Testis (tissue), 3 donors: ENCODE data around the gene BTBD17. TPM values are rescaled to one million over a fixed set of nuclear protein-coding genes. Genes with fewer than 3 reads are reported as not detected.

Experiments used
- DNase-seq: peaks from one replicate; pipeline ENCODE4 v3.0.0-alpha.2; 2019
- H3K27ac ChIP-seq, 2 donors: fragments of 200-600 bp; sonication (generic); one replicate each; pipeline ENCODE4 v1.5.1; 2019
- H3K27me3 ChIP-seq: fragments of 200-600 bp; sonication (generic); one replicate; pipeline ENCODE4 v1.5.1; 2019
- H3K36me3 ChIP-seq: fragments of 200-600 bp; sonication (generic); one replicate; pipeline ENCODE4 v1.5.1; 2017; ENCODE audit warnings: low read depth; ENCODE audit errors: missing control alignments
- H3K4me1 ChIP-seq: fragments of 200-600 bp; sonication (generic); one replicate; pipeline ENCODE4 v1.5.1; 2019
- H3K4me3 ChIP-seq, 2 donors: fragments of 200-600 bp; sonication (generic); one replicate each; pipeline ENCODE4 v1.5.1; 2017 to 2019
- H3K9me3 ChIP-seq: fragments of 200-600 bp; sonication (generic); one replicate; pipeline ENCODE4 v1.5.1; 2017
- POLR2A ChIP-seq: fragments of 450-650 bp; IDR thresholded peaks from one replicate; pipeline ENCODE4 v1.6.1; 2017; ENCODE audit warnings: antibody characterized with exemption, mild to moderate bottlenecking, moderate library complexity
- WGBS, 2 donors: methylation state at CpG; one replicate each; pipeline ENCODE4 v1.1.5; 2018; 5-methylcytosine and 5-hydroxymethylcytosine counted together
- intact Hi-C: fragments of 100-400 bp; cut with DNase I; formaldehyde crosslinking; loops from one replicate; pipeline ENCODE4 v1.15.1; 2023; ENCODE audit warnings: low total_unique reads
- polyA plus RNA-seq: library from polyadenylated mRNA; stranded (reverse); fragments of 350-450 nt; fragmentation: Illumina TruSeq; extraction: RNeasy Lipid Tissue Mini Kit (QIAGEN cat#74804); gene quantifications from one replicate; pipeline ENCODE4 v1.2.3, GENCODE V29; 2014; ENCODE audit warnings: low read depth, low replicate concordance; ENCODE audit not compliant: insufficient read depth
- total RNA-seq, 2 donors: library from RNA; depleted of rRNA; stranded (reverse); fragments of >200 nt; gene quantifications; one replicate each; pipeline ENCODE4 v1.2.3, GENCODE V29; 2016
- TF ChIP-seq, protein P1 (sequence below), 3 experiments: fragments of 450-650 bp in 2 of 3; fragments of 200-600 bp in 1 of 3; sonication (generic) in 1 of 3; IDR thresholded peaks; one replicate each; pipeline ENCODE4 v1.5.1; 2016 to 2019; ENCODE audit warnings: antibody characterized with exemption in 3 of 3, mild to moderate bottlenecking in 2 of 3, moderate library complexity in 1 of 3

BTBD17 gene
- total and polyA plus RNA-seq, 3 donors from 2014 or later = 0.79 to 1.2 TPM; not detected in 1

DNA sequence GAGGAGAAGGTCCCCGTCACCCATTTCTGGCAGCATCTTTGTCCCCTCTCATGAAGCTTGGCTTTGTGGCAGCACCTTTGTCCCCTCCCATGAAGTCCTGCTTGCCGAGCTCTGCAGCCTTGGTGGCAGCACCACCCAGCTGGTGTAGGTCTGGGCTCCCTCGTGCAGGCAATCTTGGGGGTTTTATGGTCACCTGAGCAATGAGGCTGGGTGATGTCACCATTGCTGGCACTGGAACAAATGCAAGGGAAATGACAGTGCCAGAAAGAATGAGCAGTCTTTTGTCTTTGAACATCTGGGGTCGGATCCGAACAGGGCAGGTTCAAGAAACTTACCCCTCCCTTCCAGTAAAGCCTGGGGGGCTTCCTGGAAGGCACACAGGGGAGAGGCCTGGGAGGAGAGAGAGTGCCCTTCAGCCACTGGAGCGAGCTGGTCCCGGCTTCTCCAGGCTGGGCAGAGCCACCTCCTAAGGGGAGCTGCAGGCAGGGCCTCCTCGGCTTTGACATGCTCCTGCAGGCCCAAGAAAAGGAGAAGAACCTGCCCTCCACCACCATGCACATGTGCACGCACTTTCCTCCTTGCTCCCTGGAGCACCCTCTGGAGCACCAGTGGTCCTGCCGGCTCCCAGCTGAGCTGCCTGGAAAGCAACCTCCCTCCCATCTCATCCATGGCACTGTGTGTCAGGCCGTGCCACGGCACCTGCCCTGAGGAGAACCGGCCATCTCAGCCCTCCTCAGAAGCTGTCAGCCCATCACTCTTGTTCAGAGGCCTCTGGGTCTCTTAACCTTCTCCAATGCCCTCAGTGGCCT, 16.0 kb downstream of the BTBD17 start:
- no peaks in the 10 kb centered on the region for H3K36me3 ChIP-seq
- TF ChIP-seq, protein P1, sequence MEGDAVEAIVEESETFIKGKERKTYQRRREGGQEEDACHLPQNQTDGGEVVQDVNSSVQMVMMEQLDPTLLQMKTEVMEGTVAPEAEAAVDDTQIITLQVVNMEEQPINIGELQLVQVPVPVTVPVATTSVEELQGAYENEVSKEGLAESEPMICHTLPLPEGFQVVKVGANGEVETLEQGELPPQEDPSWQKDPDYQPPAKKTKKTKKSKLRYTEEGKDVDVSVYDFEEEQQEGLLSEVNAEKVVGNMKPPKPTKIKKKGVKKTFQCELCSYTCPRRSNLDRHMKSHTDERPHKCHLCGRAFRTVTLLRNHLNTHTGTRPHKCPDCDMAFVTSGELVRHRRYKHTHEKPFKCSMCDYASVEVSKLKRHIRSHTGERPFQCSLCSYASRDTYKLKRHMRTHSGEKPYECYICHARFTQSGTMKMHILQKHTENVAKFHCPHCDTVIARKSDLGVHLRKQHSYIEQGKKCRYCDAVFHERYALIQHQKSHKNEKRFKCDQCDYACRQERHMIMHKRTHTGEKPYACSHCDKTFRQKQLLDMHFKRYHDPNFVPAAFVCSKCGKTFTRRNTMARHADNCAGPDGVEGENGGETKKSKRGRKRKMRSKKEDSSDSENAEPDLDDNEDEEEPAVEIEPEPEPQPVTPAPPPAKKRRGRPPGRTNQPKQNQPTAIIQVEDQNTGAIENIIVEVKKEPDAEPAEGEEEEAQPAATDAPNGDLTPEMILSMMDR (IDR thresholded peaks at IDR 0.05) = no peak
- TF ChIP-seq POLR2A = no peak
- WGBS, 2 donors = 81 to 91% methylated on average over 10 to 12 of the region's 13 CpGs
- intact Hi-C loops = no loop called here
- H3K27me3 ChIP-seq = no peaks in the 10 kb centered on the region
- no peaks in the 10 kb centered on the region for H3K4me1 ChIP-seq
- H3K4me3 ChIP-seq = no peak overlapping the region
- no peak for DNase-seq
- no peak overlapping the region for H3K27ac ChIP-seq
- no peaks in the 10 kb centered on the region for H3K9me3 ChIP-seq

DNA sequence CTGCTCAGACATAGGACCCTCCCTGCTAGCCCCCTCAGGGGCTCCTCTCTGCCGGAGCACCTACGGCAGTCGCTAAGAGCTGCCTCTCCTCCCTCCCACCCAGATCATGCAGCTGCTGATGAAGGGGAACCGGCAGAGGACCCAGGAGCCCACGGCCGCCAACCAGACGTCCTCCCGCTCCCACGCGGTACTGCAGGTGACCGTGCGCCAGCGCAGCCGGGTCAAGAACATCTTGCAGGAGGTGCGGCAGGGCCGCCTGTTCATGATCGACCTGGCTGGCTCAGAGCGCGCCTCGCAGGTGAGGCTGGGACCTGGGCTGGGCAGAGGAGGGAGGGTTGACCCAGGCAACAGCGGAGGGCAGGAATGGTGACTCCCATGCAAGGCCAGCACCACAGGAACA, 17.0 kb downstream of the BTBD17 start:
- Histone ChIP-seq H3K27me3 (no peaks in the 10 kb centered on the region), H3K27ac (no peak overlapping the region), H3K9me3 (no peaks in the 10 kb centered on the region), H3K36me3 (no peaks in the 10 kb centered on the region), H3K4me1 (no peaks in the 10 kb centered on the region), H3K4me3 (no peak overlapping the region)
- WGBS, 2 donors = 88 to 97% methylated on average over 4 to 21 of the region's 21 CpGs
- intact Hi-C loops = no loop called here
- no peak for DNase-seq
- no peak for TF ChIP-seq POLR2A

DNA sequence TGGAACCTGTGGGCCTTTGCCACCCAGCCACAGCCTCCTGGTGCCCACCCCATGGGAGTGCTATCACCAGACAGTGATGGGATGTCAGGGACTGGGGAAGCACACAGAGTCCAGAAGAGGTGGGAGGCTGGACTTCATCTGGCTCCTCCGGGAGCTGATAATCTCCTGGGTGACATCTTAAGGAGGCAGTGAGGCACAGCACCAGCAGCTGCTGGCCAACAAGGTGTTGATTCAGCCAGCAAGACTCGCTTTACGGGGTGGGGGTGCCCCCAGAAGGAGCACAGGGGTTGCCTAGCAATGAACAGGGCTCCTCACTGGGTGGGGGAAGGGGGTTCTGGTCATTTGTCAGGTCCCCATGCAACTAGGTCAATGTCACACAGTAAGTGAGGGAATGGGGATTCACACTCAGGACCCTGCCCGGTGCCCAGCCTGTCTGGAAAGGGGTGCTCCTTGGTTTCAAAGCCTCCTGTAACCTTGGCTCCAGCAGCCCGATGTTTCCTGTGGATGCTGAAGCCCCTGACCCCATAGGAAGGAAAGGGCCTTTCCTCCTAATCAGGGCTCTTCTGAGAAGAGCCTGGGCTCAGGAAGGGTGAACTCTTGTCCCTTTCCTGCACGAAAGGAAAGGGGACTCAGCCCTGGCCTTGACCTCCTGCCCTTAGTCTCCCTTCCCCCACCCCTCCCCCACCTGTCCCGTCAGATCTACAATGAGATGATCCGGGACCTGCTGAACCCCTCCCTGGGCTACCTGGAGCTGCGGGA, 18.0 kb downstream of the BTBD17 start:
- no peaks in the 10 kb centered on the region for H3K9me3 ChIP-seq
- no peak overlapping the region for H3K4me3 ChIP-seq
- 69 to 74% methylated on average over 4 to 9 of the region's 9 CpGs for WGBS, 2 donors
- DNase-seq = no peak
- TF ChIP-seq, protein P1 (IDR thresholded peaks at IDR 0.05) = no peak
- no peak for TF ChIP-seq POLR2A
- intact Hi-C loops = no loop called here
- no peaks in the 10 kb centered on the region for H3K4me1 ChIP-seq
- H3K27ac ChIP-seq = no peak overlapping the region
- no peaks in the 10 kb centered on the region for H3K36me3 ChIP-seq
- H3K27me3 ChIP-seq = no peaks in the 10 kb centered on the region

DNA sequence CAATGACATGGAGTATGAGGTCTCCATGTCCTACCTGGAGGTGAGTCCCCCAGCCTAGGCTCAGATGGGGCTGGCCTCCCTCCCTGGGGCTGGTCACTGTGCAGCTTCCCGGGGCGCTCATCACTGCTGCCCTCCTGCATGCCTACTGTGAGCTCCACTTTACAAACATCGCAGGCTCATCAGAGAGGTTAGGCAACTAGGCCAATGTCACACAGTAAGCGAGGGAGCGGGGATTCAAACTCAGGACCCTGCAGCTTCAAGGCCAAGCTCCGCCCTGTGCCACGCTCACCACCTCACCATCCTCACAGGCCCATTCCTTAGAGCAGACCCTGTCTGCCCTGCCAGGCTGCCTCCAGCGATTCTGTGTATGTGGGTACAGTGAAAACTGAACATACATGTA, 18.5 kb downstream of the BTBD17 start:
- Histone ChIP-seq H3K9me3 (no peaks in the 10 kb centered on the region), H3K27ac (no peak overlapping the region), H3K4me1 (no peaks in the 10 kb centered on the region), H3K4me3 (no peak overlapping the region), H3K27me3 (no peaks in the 10 kb centered on the region), H3K36me3 (no peaks in the 10 kb centered on the region)
- intact Hi-C loops = no loop called here
- TF ChIP-seq, protein P1 (IDR thresholded peaks at IDR 0.05) = no peak
- TF ChIP-seq POLR2A = no peak
- DNase-seq = no peak
- WGBS, 2 donors = 86 to 97% methylated on average over 8 of the region's 8 CpGs

DNA sequence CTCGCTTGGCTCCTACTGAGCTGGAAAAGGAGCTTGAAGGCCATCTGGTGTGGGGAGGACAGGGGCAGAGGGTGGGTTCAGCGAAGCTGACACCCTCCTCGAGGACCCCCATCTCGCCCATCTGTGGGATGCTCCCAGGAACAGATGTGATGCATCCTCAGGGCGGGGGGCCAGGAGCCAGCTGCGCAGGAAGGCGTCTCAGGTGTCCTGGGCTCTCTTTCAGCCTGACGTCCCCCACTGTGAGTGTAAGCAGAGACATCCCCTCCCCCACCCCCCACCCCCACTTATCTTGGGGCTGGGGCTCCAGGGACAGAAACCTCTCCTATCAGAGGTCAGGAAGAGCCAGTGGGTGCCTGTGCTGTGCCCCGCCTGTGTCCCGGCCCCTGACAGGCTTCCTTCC, 19.4 kb downstream of the BTBD17 start:
- H3K36me3 ChIP-seq = no peaks in the 10 kb centered on the region
- intact Hi-C loops = no loop called here
- no peaks in the 10 kb centered on the region for H3K9me3 ChIP-seq
- H3K4me1 ChIP-seq = no peaks in the 10 kb centered on the region
- H3K4me3 ChIP-seq = no peak overlapping the region
- DNase-seq = no peak
- TF ChIP-seq, protein P1 (IDR thresholded peaks at IDR 0.05) = no peak
- no peak for TF ChIP-seq POLR2A
- no peak overlapping the region for H3K27ac ChIP-seq
- H3K27me3 ChIP-seq = no peaks in the 10 kb centered on the region
- 80 to 85% methylated on average over 2 to 10 of the region's 10 CpGs for WGBS, 2 donors
